IMR-90 (cell line): ENCODE results near the gene CHST10. TPM values are rescaled to one million over a fixed set of nuclear protein-coding genes. Genes with fewer than 3 reads are reported as not detected.

Source experiments
- ATAC-seq: fragments of 200-7000 bp; cut with Tn5 transposase; 2 replicates; pipeline ENCODE4 v1.9.1; 2020; ENCODE audit warnings: low read depth, mild to moderate bottlenecking, moderate library complexity
- BruUV-seq: library from RNA; stranded (reverse); fragments of 400-500 nt; replicated peaks from 2 replicates; lab custom pipeline; 2021; lab: Mats Ljungman, UMichigan
- CTCF ChIA-PET: fragments of 300-600 bp; formaldehyde crosslinking; extraction: SDS; loops from one replicate; lab custom pipeline; 2021; ENCODE audit warnings: antibody characterized with exemption; lab: Yijun Ruan, JAX
- POLR2A ChIA-PET: fragments of 300-600 bp; sonication (Branson Sonifier 250); formaldehyde crosslinking; loops from one replicate; lab custom pipeline; 2022; ENCODE audit warnings: antibody characterized with exemption; ENCODE audit not compliant: unreplicated experiment; lab: Charles Lee
- DNase-seq: peaks from one replicate; pipeline ENCODE4 v3.0.0; 2013
- H2AFZ ChIP-seq: replicated peaks from 2 replicates; pipeline ENCODE3; 2013; ENCODE audit warnings: low read length, mild to moderate bottlenecking; ENCODE audit not compliant: poor library complexity
- H2AK5ac ChIP-seq: 2 replicates; pipeline ENCODE4 v1.6.1; 2013; ENCODE audit warnings: low read depth, low read length, inconsistent platforms
- H2AK9ac ChIP-seq: replicated peaks from 2 replicates; pipeline ENCODE3; 2013; ENCODE audit warnings: mild to moderate bottlenecking, low read depth, low read length, moderate library complexity; ENCODE audit not compliant: poor library complexity
- H2BK120ac ChIP-seq: 2 replicates; pipeline ENCODE4 v1.6.1; 2013; ENCODE audit warnings: low read depth, low read length, inconsistent platforms
- H2BK15ac ChIP-seq: 3 replicates; pipeline ENCODE4 v1.6.1; 2013; ENCODE audit warnings: low read depth, low read length, inconsistent platforms
- H2BK20ac ChIP-seq: 2 replicates; pipeline ENCODE4 v1.6.1; 2013; ENCODE audit warnings: low read depth, mild to moderate bottlenecking, inconsistent platforms, low read length, moderate library complexity
- H2BK5ac ChIP-seq: 2 replicates; pipeline ENCODE4 v1.6.1; 2013; ENCODE audit warnings: mild to moderate bottlenecking, low read depth, low read length, inconsistent platforms; ENCODE audit not compliant: poor library complexity, severe bottlenecking
- H3K14ac ChIP-seq: replicated peaks from 2 replicates; pipeline ENCODE4 v1.6.1; 2013; ENCODE audit warnings: low read depth, low read length, inconsistent platforms
- H3K18ac ChIP-seq: 2 replicates; pipeline ENCODE4 v1.6.1; 2013; ENCODE audit warnings: low read depth, low read length, control low read depth
- H3K23ac ChIP-seq: 2 replicates; pipeline ENCODE4 v1.6.1; 2013; ENCODE audit warnings: low read depth, low read length, inconsistent platforms
- H3K27ac ChIP-seq: 2 replicates; pipeline ENCODE4 v1.5.1; 2013; ENCODE audit warnings: mild to moderate bottlenecking, control low read depth, low read length; ENCODE audit not compliant: insufficient read depth
- H3K27me3 ChIP-seq: 2 replicates; pipeline ENCODE4 v1.6.1; 2013; ENCODE audit warnings: low read length; ENCODE audit not compliant: control insufficient read depth, insufficient read depth
- H3K36me3 ChIP-seq: 2 replicates; pipeline ENCODE4 v1.6.1; 2013; ENCODE audit warnings: low read length, mixed read lengths; ENCODE audit not compliant: control insufficient read depth, insufficient read depth
- H3K4ac ChIP-seq: 2 replicates; pipeline ENCODE4 v1.6.1; 2013; ENCODE audit warnings: low read depth, low read length, inconsistent platforms
- H3K4me1 ChIP-seq: 2 replicates; pipeline ENCODE4 v1.6.1; 2013; ENCODE audit warnings: low read length, mixed read lengths; ENCODE audit not compliant: control insufficient read depth, insufficient read depth
- H3K4me2 ChIP-seq: 2 replicates; pipeline ENCODE4 v1.6.1; 2013; ENCODE audit warnings: low read depth, mild to moderate bottlenecking, control low read depth, low read length, moderate library complexity
- H3K4me3 ChIP-seq: 2 replicates; pipeline ENCODE4 v1.5.1; 2013; ENCODE audit warnings: low read depth, mild to moderate bottlenecking, control low read depth, low read length, moderate library complexity; ENCODE audit not compliant: insufficient read depth
- H3K56ac ChIP-seq: 2 replicates; pipeline ENCODE4 v1.6.1; 2013; ENCODE audit warnings: low read length, inconsistent platforms; ENCODE audit not compliant: insufficient read depth; ENCODE audit errors: extremely low read depth
- H3K79me1 ChIP-seq, 2 experiments: 2 replicates each; pipeline ENCODE4 v1.6.1; 2013; ENCODE audit warnings: low read length in 2 of 2, inconsistent platforms in 1 of 2, low read depth in 1 of 2
- H3K9ac ChIP-seq: 2 replicates; pipeline ENCODE4 v1.6.1; 2013; ENCODE audit warnings: low read depth, low read length, control low read depth
- H3K9me1 ChIP-seq: 2 replicates; pipeline ENCODE4 v1.6.1; 2013; ENCODE audit warnings: low read length, inconsistent platforms; ENCODE audit not compliant: insufficient read depth
- H3K9me3 ChIP-seq: 2 replicates; pipeline ENCODE4 v1.6.1; 2013; ENCODE audit warnings: low read length; ENCODE audit not compliant: control insufficient read depth, insufficient read depth
- H4K20me1 ChIP-seq: 2 replicates; pipeline ENCODE4 v1.6.1; 2013; ENCODE audit warnings: low read length, inconsistent platforms; ENCODE audit not compliant: insufficient read depth
- H4K5ac ChIP-seq: 2 replicates; pipeline ENCODE4 v1.6.1; 2013; ENCODE audit warnings: mild to moderate bottlenecking, low read depth, low read length, control low read depth
- H4K8ac ChIP-seq, 2 experiments: 2 replicates each; pipeline ENCODE4 v1.6.1; 2013; ENCODE audit warnings: low read depth in 2 of 2, low read length in 2 of 2, control low read depth in 1 of 2, inconsistent platforms in 1 of 2
- H4K91ac ChIP-seq: 2 replicates; pipeline ENCODE4 v1.6.1; 2013; ENCODE audit warnings: low read depth, low read length, inconsistent platforms; ENCODE audit not compliant: insufficient read depth
- CHD1 ChIP-seq: IDR thresholded peaks from 2 replicates; pipeline ENCODE4 v1.6.1; 2012; ENCODE audit warnings: low read depth, low read length, improper control_type of control experiment
- CTCF ChIP-seq: conservative IDR thresholded peaks from 2 replicates; pipeline ENCODE4 v1.5.1; 2012; ENCODE audit warnings: mild to moderate bottlenecking, low read depth, low read length, improper control_type of control experiment
- FOS ChIP-seq: fragments of 150-350 bp; IDR thresholded peaks from 2 replicates; pipeline ENCODE4 v1.6.1; 2016; ENCODE audit warnings: low read depth, low read length
- MAFK ChIP-seq: IDR thresholded peaks from 2 replicates; pipeline ENCODE4 v1.6.1; 2012; ENCODE audit warnings: low read depth, low read length, improper control_type of control experiment
- MAZ ChIP-seq: IDR thresholded peaks from 2 replicates; pipeline ENCODE4 v1.6.1; 2012; ENCODE audit warnings: low read depth, mild to moderate bottlenecking, low read length, improper control_type of control experiment, moderate library complexity, borderline replicate concordance
- MXI1 ChIP-seq: IDR thresholded peaks from 2 replicates; pipeline ENCODE4 v1.6.1; 2012; ENCODE audit warnings: low read depth, mild to moderate bottlenecking, low read length, moderate library complexity, borderline replicate concordance
- NFE2L2 ChIP-seq: fragments of 150-350 bp; IDR thresholded peaks from 2 replicates; pipeline ENCODE4 v1.6.1; 2016; ENCODE audit warnings: low read depth, mild to moderate bottlenecking, low read length
- POLR2A ChIP-seq: IDR thresholded peaks from 2 replicates; pipeline ENCODE4 v1.6.1; 2012; ENCODE audit warnings: mild to moderate bottlenecking, low read depth, low read length
- RAD21 ChIP-seq: IDR thresholded peaks from 2 replicates; pipeline ENCODE4 v1.6.1; 2012; ENCODE audit warnings: low read length, improper control_type of control experiment
- RCOR1 ChIP-seq: IDR thresholded peaks from 2 replicates; pipeline ENCODE4 v1.6.1; 2012; ENCODE audit warnings: mild to moderate bottlenecking, low read length, improper control_type of control experiment; ENCODE audit not compliant: insufficient replicate concordance
- RFX5 ChIP-seq: IDR thresholded peaks from 2 replicates; pipeline ENCODE4 v1.8.0; 2012; ENCODE audit warnings: low read depth, mild to moderate bottlenecking, low read length, moderate library complexity
- SMC3 ChIP-seq: fragments of 150-350 bp; IDR thresholded peaks from 2 replicates; pipeline ENCODE4 v1.6.1; 2016; ENCODE audit warnings: low read depth, mild to moderate bottlenecking, antibody characterized with exemption, low read length, moderate library complexity
- USF2 ChIP-seq: fragments of 150-350 bp; IDR thresholded peaks from 2 replicates; pipeline ENCODE4 v1.6.1; 2017; ENCODE audit warnings: mild to moderate bottlenecking, antibody characterized with exemption, low read length, low read depth
- WGBS, 2 experiments: methylation state at CpG; one replicate each; pipeline versions ENCODE4 v1.1.5 to v1.1.7; 2013; ENCODE audit warnings: missing lambda C conversion rate in 2 of 2; ENCODE audit not compliant: insufficient read length in 1 of 2; ENCODE audit errors: extremely low coverage in 2 of 2; 5-methylcytosine and 5-hydroxymethylcytosine counted together
- dilution Hi-C: fragments of 300-500 bp; cut with HindIII; formaldehyde crosslinking; loops from one replicate; pipeline ENCODE4 v1.14.3; 2018; ENCODE audit warnings: low sequenced_read_pairs; ENCODE audit not compliant: unreplicated experiment
- in situ Hi-C: fragments of 300-500 bp; cut with MboI; formaldehyde crosslinking; loops from 3 replicates; pipeline ENCODE4 v1.14.3; 2019; ENCODE audit warnings: low sequenced_read_pairs, inconsistent platforms, mixed read lengths
- intact Hi-C: fragments of 100-400 bp; cut with micrococcal nuclease; formaldehyde crosslinking; loops from 2 replicates; pipeline ENCODE4 v1.10.0; 2022
- polyA plus RNA-seq, 3 experiments: library from polyadenylated mRNA; depleted of rRNA; stranded (reverse); fragments of >200 nt; gene quantifications; 2 replicates each; pipeline ENCODE4 v1.2.3, GENCODE V29; 2012; ENCODE audit warnings: low replicate concordance in 1 of 3
- total RNA-seq: library from RNA; depleted of rRNA; stranded (reverse); fragments of >200 nt; gene quantifications from 2 replicates; pipeline ENCODE4 v1.2.3, GENCODE V29; 2012
- TF ChIP-seq, protein P1 (sequence below): fragments of 150-350 bp; IDR thresholded peaks from 2 replicates; pipeline ENCODE4 v1.6.1; 2016; ENCODE audit warnings: low read depth, mild to moderate bottlenecking, low read length, moderate library complexity, borderline replicate concordance

CHST10 gene
- total and polyA plus RNA-seq, 2 of the 4 experiments (the other 2 are of a cell fraction) = 6.9 to 8.6 TPM

GRCh38 chr2:100390001-100390940 lies 27.2 kb downstream of the CHST10 start:
- H3K4ac ChIP-seq = no peak overlapping the region
- intact Hi-C loops (no loop called here), dilution Hi-C loops (no loop called here), in situ Hi-C loops (loop anchor here (25.0 kb wide), 2 partner anchors 678 to 853 kb away; no protein-coding TSS in a partner anchor)
- H3K9me1 ChIP-seq = no peaks in the 10 kb centered on the region; the same call in 1 of the 2 replicates
- H3K27me3 ChIP-seq = peaks cover 12% of the 10 kb centered on the region
- H4K8ac ChIP-seq = no peak overlapping the region
- no peak overlapping the region for H3K4me3 ChIP-seq
- no peak overlapping the region for H2BK20ac ChIP-seq
- peaks cover 8% of the 10 kb centered on the region for H3K36me3 ChIP-seq
- DNase-seq = no peak
- H2BK120ac ChIP-seq = no peak overlapping the region
- H3K79me1 ChIP-seq = no peaks in the 10 kb centered on the region
- H4K5ac ChIP-seq = no peak overlapping the region
- ChIA-PET CTCF (interaction anchor here (2.5 kb wide), 1 partner anchor 9 kb away, joined by 8 read pairs; no protein-coding TSS in a partner anchor), POLR2A (no interaction called here)
- no TSS peak for BruUV-seq
- WGBS, 2 experiments = 92% methylated on average over 8 of the region's 12 CpGs; no CpG with 5 or more reads in 1 of the 2 experiments
- no peak overlapping the region for H3K9ac ChIP-seq
- H2BK15ac ChIP-seq = no peak overlapping the region
- H2AK5ac ChIP-seq = no peak overlapping the region
- H3K18ac ChIP-seq = no peak overlapping the region
- no peaks in the 10 kb centered on the region for H3K9me3 ChIP-seq
- H3K14ac ChIP-seq = no peak overlapping the region
- H3K4me1 ChIP-seq = no peaks in the 10 kb centered on the region
- H2BK5ac ChIP-seq = no peak overlapping the region
- no peak overlapping the region for H3K23ac ChIP-seq
- H3K56ac ChIP-seq = no peak overlapping the region
- no peaks in the 10 kb centered on the region for H4K20me1 ChIP-seq
- H2AK9ac ChIP-seq = no peak overlapping the region
- H3K27ac ChIP-seq = no peak overlapping the region
- no peak overlapping the region for H4K91ac ChIP-seq
- no peak overlapping the region for H3K4me2 ChIP-seq
- no peak overlapping the region for H2AFZ ChIP-seq
- ATAC-seq = no peak
- TF ChIP-seq POLR2A = no peak
- no peak for TF ChIP-seq RCOR1
- no peak for TF ChIP-seq RFX5
- TF ChIP-seq USF2 = no peak
- no peak for TF ChIP-seq RAD21
- no peak for TF ChIP-seq NFE2L2
- TF ChIP-seq MAZ = no peak
- no peak for TF ChIP-seq MAFK
- no peak for TF ChIP-seq CHD1
- no peak for TF ChIP-seq SMC3
- TF ChIP-seq CTCF = no peak
- no peak for TF ChIP-seq FOS
- no peak for TF ChIP-seq MXI1
- TF ChIP-seq, protein P1, sequence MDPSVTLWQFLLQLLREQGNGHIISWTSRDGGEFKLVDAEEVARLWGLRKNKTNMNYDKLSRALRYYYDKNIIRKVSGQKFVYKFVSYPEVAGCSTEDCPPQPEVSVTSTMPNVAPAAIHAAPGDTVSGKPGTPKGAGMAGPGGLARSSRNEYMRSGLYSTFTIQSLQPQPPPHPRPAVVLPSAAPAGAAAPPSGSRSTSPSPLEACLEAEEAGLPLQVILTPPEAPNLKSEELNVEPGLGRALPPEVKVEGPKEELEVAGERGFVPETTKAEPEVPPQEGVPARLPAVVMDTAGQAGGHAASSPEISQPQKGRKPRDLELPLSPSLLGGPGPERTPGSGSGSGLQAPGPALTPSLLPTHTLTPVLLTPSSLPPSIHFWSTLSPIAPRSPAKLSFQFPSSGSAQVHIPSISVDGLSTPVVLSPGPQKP = no peak
